HG03460 (cell line): ENCODE measurements around the gene CARD9.

ENCODE experiments used
- ATAC-seq: cut with Tn5 transposase; IDR thresholded peaks from one replicate; pipeline ENCODE4 v1.9.1; 2021; ENCODE audit not compliant: unreplicated experiment

The CARD9 gene

GRCh38 chr9:136349546-136349945 is 23.9 kb downstream of the CARD9 start:
- no peak for ATAC-seq

- no peak for ATAC-seq
Measured at GRCh38 chr9:136348691-136349090, 24.8 kb downstream of the CARD9 start.

- no peak for ATAC-seq
Measured at GRCh38 chr9:136347472-136348256, 25.8 kb downstream of the CARD9 start.

- ATAC-seq: no peak
Measured at GRCh38 chr9:136346927-136347465, 26.5 kb downstream of the CARD9 start.

GRCh38 chr9:136346157-136346481 is 27.4 kb downstream of the CARD9 start:
- ATAC-seq: no peak

GRCh38 chr9:136345281-136346156 is 27.9 kb downstream of the CARD9 start:
- no peak for ATAC-seq

GRCh38 chr9:136344544-136345280 is 28.8 kb downstream of the CARD9 start:
- no peak for ATAC-seq

- no peak for ATAC-seq
Measured at GRCh38 chr9:136343884-136344269, 29.6 kb downstream of the CARD9 start.

GRCh38 chr9:136343121-136343883 is 30.2 kb downstream of the CARD9 start:
- ATAC-seq: no peak

GRCh38 chr9:136342181-136343120 is 31.0 kb downstream of the CARD9 start:
- ATAC-seq: no peak

GRCh38 chr9:136341769-136342168 is 31.7 kb downstream of the CARD9 start:
- no peak for ATAC-seq

- no peak for ATAC-seq
Measured at GRCh38 chr9:136341042-136341655, 32.3 kb downstream of the CARD9 start.

- no peak for ATAC-seq
Measured at GRCh38 chr9:136340356-136341041, 33.0 kb downstream of the CARD9 start.

GRCh38 chr9:136339958-136340310 is 33.5 kb downstream of the CARD9 start:
- ATAC-seq: no peak

- ATAC-seq: no peak
Measured at GRCh38 chr9:136339173-136339957, 34.1 kb downstream of the CARD9 start.

- no peak for ATAC-seq
Measured at GRCh38 chr9:136338511-136338910, 35.0 kb downstream of the CARD9 start.
